ENCODE measurements around the gene HIP1. TPM values are rescaled to one million over a fixed set of nuclear protein-coding genes. Genes with fewer than 3 reads are reported as not detected.
A peak's percentile ranks its signal among the peaks of the same experiment; 100 is the strongest.

The HIP1 gene
- total RNA-seq, 1 donor from 2014 or later = 7.9 TPM

DNA sequence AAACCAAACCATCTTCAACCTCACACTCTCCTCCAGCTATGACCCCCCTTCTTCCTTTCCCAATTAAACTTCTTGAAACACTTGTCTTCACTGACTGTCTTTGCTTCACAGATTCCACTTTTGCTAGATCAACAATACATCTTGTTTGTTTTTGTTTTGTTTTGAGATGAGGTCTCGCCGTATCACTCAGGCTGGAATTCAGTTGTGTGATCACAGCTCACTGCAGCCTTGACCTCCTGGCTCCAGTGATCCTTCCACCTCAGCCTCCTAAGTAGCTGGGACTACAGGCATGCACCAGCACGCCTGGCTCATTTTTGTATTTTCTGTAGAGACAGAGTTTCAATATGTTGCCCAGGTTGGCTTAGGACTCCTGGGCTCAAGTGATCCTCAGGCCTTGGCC is 59.7 kb downstream of the HIP1 start:
- H3K36me3 Mint-ChIP-seq (ENCODE audit: low read depth) = peaks cover 2% of the 10 kb centered on the region
- ChIA-PET POLR2A (interaction anchor here (1.1 kb wide), 1 partner anchor 16 kb away, joined by 4 read pairs; no protein-coding TSS in a partner anchor), CTCF (no interaction called here)
- no peak overlapping the region for H3K4me3 Mint-ChIP-seq
- TF ChIP-seq, protein P1, sequence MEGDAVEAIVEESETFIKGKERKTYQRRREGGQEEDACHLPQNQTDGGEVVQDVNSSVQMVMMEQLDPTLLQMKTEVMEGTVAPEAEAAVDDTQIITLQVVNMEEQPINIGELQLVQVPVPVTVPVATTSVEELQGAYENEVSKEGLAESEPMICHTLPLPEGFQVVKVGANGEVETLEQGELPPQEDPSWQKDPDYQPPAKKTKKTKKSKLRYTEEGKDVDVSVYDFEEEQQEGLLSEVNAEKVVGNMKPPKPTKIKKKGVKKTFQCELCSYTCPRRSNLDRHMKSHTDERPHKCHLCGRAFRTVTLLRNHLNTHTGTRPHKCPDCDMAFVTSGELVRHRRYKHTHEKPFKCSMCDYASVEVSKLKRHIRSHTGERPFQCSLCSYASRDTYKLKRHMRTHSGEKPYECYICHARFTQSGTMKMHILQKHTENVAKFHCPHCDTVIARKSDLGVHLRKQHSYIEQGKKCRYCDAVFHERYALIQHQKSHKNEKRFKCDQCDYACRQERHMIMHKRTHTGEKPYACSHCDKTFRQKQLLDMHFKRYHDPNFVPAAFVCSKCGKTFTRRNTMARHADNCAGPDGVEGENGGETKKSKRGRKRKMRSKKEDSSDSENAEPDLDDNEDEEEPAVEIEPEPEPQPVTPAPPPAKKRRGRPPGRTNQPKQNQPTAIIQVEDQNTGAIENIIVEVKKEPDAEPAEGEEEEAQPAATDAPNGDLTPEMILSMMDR (IDR thresholded peaks at IDR 0.05) = no peak
- no peaks in the 10 kb centered on the region for H3K27me3 Mint-ChIP-seq
- ATAC-seq (ENCODE audit: low read depth) = no peak
- no peak for DNase-seq
- H3K4me1 Mint-ChIP-seq = peaks cover 8% of the 10 kb centered on the region
- intact Hi-C loops (cut with micrococcal nuclease) = no loop called here
- H3K27ac Mint-ChIP-seq = no peak overlapping the region
- H3K9me3 Mint-ChIP-seq = peaks cover 4% of the 10 kb centered on the region

DNA sequence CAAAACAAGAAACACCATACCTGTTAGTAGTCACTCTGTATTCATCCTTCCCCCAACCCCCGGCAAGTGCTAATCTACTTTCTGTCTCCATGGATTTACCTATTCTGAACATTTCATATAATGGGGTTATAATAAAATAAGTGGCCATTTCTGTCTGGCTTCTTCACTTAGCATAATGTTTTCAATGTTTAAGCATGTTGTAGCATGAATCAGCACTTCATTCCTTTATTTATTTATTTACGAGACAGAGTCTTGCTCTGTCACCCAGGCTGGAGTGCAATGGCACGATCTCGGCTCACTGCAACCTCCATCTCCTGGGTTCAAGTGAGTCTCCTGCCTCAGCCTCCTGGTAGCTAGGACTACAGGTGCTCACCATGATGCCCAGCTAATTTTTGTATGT is 69.2 kb downstream of the HIP1 start:
- intact Hi-C loops (cut with micrococcal nuclease) = no loop called here
- DNase-seq (no peak), ATAC-seq (ENCODE audit: low read depth) (no peak)
- TF ChIP-seq, protein P1 (IDR thresholded peaks at IDR 0.05) = no peak
- POLR2A ChIA-PET = no interaction called here
- no peaks in the 10 kb centered on the region for H3K36me3 Mint-ChIP-seq (ENCODE audit: low read depth)
- H3K27ac Mint-ChIP-seq = peak overlapping the region; percentile 31
- peaks cover 12% of the 10 kb centered on the region for H3K4me1 Mint-ChIP-seq
- no peaks in the 10 kb centered on the region for H3K9me3 Mint-ChIP-seq
- no peak overlapping the region for H3K4me3 Mint-ChIP-seq
- H3K27me3 Mint-ChIP-seq = no peaks in the 10 kb centered on the region
- CTCF ChIA-PET = no interaction called here

DNA sequence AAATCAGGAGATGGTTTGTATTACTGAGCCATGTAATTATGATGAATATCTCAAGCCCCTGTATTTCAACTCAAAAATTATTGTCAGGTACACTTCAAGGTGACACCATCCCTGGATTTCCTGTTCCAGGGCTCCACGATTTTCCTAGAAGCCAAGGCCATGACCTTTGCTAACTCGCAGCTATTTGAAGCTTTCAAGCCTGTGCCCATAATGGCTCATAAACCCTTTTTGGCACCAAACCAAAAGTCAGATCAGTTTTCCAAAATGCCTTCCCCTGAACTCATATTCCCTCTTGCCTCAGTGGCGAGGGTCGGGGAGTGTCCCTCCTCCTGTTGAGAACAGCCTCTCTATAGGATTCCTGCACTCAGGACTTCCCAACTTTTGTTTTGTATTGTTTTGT is 70.8 kb downstream of the HIP1 start:
- intact Hi-C loops (cut with micrococcal nuclease) = no loop called here
- no peak for DNase-seq
- Mint-ChIP-seq H3K36me3 (ENCODE audit: low read depth) (no peaks in the 10 kb centered on the region), H3K9me3 (no peaks in the 10 kb centered on the region), H3K4me1 (peaks cover 16% of the 10 kb centered on the region), H3K27ac (no peak overlapping the region), H3K27me3 (no peaks in the 10 kb centered on the region), H3K4me3 (no peak overlapping the region)
- TF ChIP-seq, protein P1 (IDR thresholded peaks at IDR 0.05) = no peak
- POLR2A ChIA-PET = no interaction called here
- CTCF ChIA-PET = no interaction called here
- ATAC-seq (ENCODE audit: low read depth) = no peak

DNA sequence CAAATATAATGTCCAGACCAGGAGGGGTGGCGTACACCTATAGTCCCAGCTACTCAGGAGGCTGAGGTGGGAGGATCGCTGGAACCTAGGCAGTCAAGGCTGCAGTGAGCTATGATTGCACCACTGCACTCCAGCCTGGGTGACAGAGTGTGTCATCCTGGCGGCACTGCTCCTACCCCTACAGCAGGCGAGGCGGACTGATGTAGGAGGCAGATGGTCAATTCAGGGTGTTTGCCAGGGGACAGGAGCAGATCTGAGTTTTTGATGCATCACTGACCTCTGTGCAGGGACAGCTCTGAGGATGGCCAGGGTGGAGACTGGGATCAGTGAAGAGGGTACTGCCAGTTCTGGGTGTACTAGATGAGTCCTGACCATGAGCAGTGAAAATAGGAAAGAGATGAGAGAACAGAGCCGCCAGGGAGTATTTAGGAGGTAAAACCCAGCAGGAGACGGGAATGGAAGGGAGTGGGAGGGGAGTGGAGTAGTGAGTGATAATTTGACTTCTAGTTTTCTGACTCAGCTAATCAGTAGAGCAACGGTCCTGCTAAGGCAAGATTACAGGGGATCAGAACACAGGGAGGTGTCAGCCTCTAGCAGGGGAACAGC is 75.3 kb downstream of the HIP1 start:
- ATAC-seq (ENCODE audit: low read depth) (peak; percentile 60), DNase-seq (peak; percentile 33)
- peak overlapping the region; percentile 55 for H3K4me3 Mint-ChIP-seq
- H3K27me3 Mint-ChIP-seq = no peaks in the 10 kb centered on the region
- peak overlapping the region; percentile 84 for H3K27ac Mint-ChIP-seq
- H3K4me1 Mint-ChIP-seq = peaks cover 29% of the 10 kb centered on the region
- TF ChIP-seq, protein P1 (IDR thresholded peaks at IDR 0.05) = no peak
- intact Hi-C loops (cut with micrococcal nuclease) = loop anchor here (1.0 to 2.0 kb wide), 5 partner anchors 21 to 135 kb away; no protein-coding TSS in a partner anchor
- H3K9me3 Mint-ChIP-seq = no peaks in the 10 kb centered on the region
- no peaks in the 10 kb centered on the region for H3K36me3 Mint-ChIP-seq (ENCODE audit: low read depth)
- ChIA-PET CTCF (interaction anchor here (0.9 to 1.5 kb wide), 4 partner anchors 23 to 99 kb away, joined by 3 to 6 read pairs (median 5); no protein-coding TSS in a partner anchor), POLR2A (interaction anchor here (0.5 to 3.7 kb wide), 11 partner anchors 15 to 590 kb away, joined by 3 to 49 read pairs (median 4); partner anchors contain the start of gene HIP1)

DNA sequence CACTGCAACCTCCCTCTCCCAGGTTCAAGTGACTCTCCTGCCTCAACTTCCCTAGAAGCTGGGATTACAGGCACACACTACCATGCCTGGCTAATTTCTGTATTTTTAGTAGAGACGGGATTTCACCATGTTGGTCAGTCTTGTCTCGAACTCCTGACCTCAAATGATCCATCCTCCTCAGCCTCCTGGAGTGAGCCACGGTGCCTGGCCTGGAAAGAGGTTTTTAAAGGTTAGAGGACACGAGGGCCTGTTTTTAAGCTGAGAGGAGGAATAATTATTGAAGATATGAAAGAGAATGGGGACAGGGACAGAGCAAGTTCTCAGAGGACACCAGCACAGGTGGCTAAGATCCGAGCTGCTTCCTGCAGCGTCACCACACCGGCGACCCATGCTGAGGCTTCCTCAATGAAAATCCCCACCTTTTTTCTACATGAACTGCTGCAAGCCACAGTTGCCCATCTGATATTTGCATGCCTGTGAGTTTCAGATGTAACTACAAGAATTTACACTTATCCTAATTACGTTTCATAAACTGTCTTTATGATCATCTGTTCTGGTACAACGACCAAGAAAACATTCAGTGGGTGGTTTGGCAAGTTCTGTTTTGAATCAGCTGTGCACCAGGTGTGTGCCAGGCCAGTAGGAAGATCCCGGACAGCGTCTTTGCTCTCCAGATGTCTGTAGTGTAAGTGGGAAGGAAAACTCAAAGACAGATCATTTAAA is 76.0 kb downstream of the HIP1 start:
- Mint-ChIP-seq H3K27ac (peak overlapping the region; percentile 84), H3K27me3 (no peaks in the 10 kb centered on the region), H3K4me3 (peak overlapping the region; percentile 55), H3K4me1 (peaks cover 29% of the 10 kb centered on the region), H3K36me3 (ENCODE audit: low read depth) (no peaks in the 10 kb centered on the region), H3K9me3 (no peaks in the 10 kb centered on the region)
- TF ChIP-seq, protein P1 (IDR thresholded peaks at IDR 0.05) = no peak
- DNase-seq (peak; percentile 44), ATAC-seq (ENCODE audit: low read depth) (peak; percentile 88)
- intact Hi-C loops (cut with micrococcal nuclease) = loop anchor here (1.0 to 2.0 kb wide), 5 partner anchors 20 to 134 kb away; no protein-coding TSS in a partner anchor
- POLR2A ChIA-PET = interaction anchor here (0.5 to 3.7 kb wide), 15 partner anchors 16 to 1921 kb away, joined by 3 to 49 read pairs (median 4); partner anchors contain the start of gene HIP1
- CTCF ChIA-PET = interaction anchor here (0.9 to 1.5 kb wide), 5 partner anchors 23 to 100 kb away, joined by 3 to 6 read pairs (median 4); no protein-coding TSS in a partner anchor
